Fibroblast of lung (primary cell): ENCODE results near the gene ZNF283. TPM values are rescaled to one million over a fixed set of nuclear protein-coding genes. Genes with fewer than 3 reads are reported as not detected.

Experiments
- DNase-seq, 2 donors: peaks; one replicate each; pipeline versions ENCODE4 v3.0.0 to v3.0.0-alpha.2; 2010; ENCODE audit warnings: low read depth in 2 of 2
- H2AFZ ChIP-seq: 2 replicates; pipeline ENCODE4 v1.5.1; 2012; ENCODE audit warnings: low read length, control low read depth, inconsistent platforms
- H3K27ac ChIP-seq: 2 replicates; pipeline ENCODE4 v1.5.1; 2011; ENCODE audit warnings: low read length, control low read depth; ENCODE audit not compliant: insufficient read depth
- H3K27me3 ChIP-seq: 2 replicates; pipeline ENCODE4 v1.5.1; 2011; ENCODE audit warnings: mild to moderate bottlenecking, low read length; ENCODE audit not compliant: control insufficient read depth, insufficient read depth
- H3K36me3 ChIP-seq: 2 replicates; pipeline ENCODE4 v1.5.1; 2011; ENCODE audit warnings: low read length; ENCODE audit not compliant: control insufficient read depth, insufficient read depth
- H3K4me1 ChIP-seq: 2 replicates; pipeline ENCODE4 v1.5.1; 2011; ENCODE audit warnings: low read length; ENCODE audit not compliant: control insufficient read depth, insufficient read depth; ENCODE audit errors: extremely low read depth
- H3K4me2 ChIP-seq: 2 replicates; pipeline ENCODE4 v1.5.1; 2011; ENCODE audit warnings: low read length, control low read depth; ENCODE audit not compliant: insufficient read depth; ENCODE audit errors: extremely low read depth
- H3K4me3 ChIP-seq, 4 experiments: fragments of 200-600 bp in 1 of 4; sonication (generic) in 1 of 4; replicated peaks in 1 of 4; 2 replicates each; pipeline ENCODE4 v1.5.1; 2011 to 2016; ENCODE audit warnings: low read length in 4 of 4, low read depth in 3 of 4, mild to moderate bottlenecking in 3 of 4, control low read depth in 2 of 4, inconsistent platforms in 1 of 4, mixed read lengths in 1 of 4; ENCODE audit not compliant: insufficient read depth in 1 of 4; ENCODE audit errors: control extremely low read depth in 1 of 4
- H3K79me2 ChIP-seq: 2 replicates; pipeline ENCODE4 v1.5.1; 2012; ENCODE audit warnings: mild to moderate bottlenecking, low read length, inconsistent platforms; ENCODE audit not compliant: control insufficient read depth, insufficient read depth
- H3K9ac ChIP-seq: 2 replicates; pipeline ENCODE4 v1.5.1; 2011; ENCODE audit warnings: mild to moderate bottlenecking, low read length, control low read depth; ENCODE audit not compliant: insufficient read depth
- H3K9me3 ChIP-seq: 2 replicates; pipeline ENCODE4 v1.5.1; 2012; ENCODE audit warnings: low read depth, low read length; ENCODE audit not compliant: control insufficient read depth, insufficient read depth
- H4K20me1 ChIP-seq: 2 replicates; pipeline ENCODE4 v1.5.1; 2011; ENCODE audit warnings: low read length; ENCODE audit not compliant: control insufficient read depth, insufficient read depth; ENCODE audit errors: extremely low read depth
- EZH2 ChIP-seq: IDR thresholded peaks from 2 replicates; pipeline ENCODE4 v1.5.1; 2012; ENCODE audit warnings: low read length, control low read depth, mild to moderate bottlenecking; ENCODE audit errors: missing control alignments
- polyA minus RNA-seq: library from RNA; depleted of rRNA, polyadenylated mRNA; stranded (reverse); fragments of >200 nt; gene quantifications from 2 replicates; pipeline ENCODE4 v1.2.3, GENCODE V29; 2011; ENCODE audit warnings: low replicate concordance
- polyA plus RNA-seq, 2 donors: library from polyadenylated mRNA; depleted of rRNA in 1 of 2; stranded (reverse) in 1 of 2; unstranded in 1 of 2; fragments of >200 nt; gene quantifications; 2 replicates each; pipeline ENCODE4 v1.2.1, GENCODE V29; 2011 to 2012; ENCODE audit warnings: missing spikeins in 1 of 2
- total RNA-seq: library from RNA; depleted of rRNA; stranded (reverse); fragments of >200 nt; gene quantifications from 2 replicates; pipeline ENCODE4 v1.2.1, GENCODE V29; 2014
- TF ChIP-seq, protein P1 (sequence below), 2 donors: IDR thresholded peaks in 1 of 2; conservative IDR thresholded peaks in 1 of 2; 1 replicate in 1 of 2; 2 replicates in 1 of 2; pipeline ENCODE4 v1.5.1; 2011 to 2012; ENCODE audit warnings: low read length in 2 of 2, control low read depth in 1 of 2, inconsistent platforms in 1 of 2, low read depth in 1 of 2, mild to moderate bottlenecking in 1 of 2

ZNF283 gene
- total RNA-seq (12.8 and 15.2 TPM in 2 replicates), polyA plus RNA-seq (3.5 and 5.8 TPM in 2 replicates), polyA minus RNA-seq (0.59 and 7.7 TPM in 2 replicates)
- 1.9 and 4.2 TPM in 2 replicates for polyA plus RNA-seq (2012)

DNA sequence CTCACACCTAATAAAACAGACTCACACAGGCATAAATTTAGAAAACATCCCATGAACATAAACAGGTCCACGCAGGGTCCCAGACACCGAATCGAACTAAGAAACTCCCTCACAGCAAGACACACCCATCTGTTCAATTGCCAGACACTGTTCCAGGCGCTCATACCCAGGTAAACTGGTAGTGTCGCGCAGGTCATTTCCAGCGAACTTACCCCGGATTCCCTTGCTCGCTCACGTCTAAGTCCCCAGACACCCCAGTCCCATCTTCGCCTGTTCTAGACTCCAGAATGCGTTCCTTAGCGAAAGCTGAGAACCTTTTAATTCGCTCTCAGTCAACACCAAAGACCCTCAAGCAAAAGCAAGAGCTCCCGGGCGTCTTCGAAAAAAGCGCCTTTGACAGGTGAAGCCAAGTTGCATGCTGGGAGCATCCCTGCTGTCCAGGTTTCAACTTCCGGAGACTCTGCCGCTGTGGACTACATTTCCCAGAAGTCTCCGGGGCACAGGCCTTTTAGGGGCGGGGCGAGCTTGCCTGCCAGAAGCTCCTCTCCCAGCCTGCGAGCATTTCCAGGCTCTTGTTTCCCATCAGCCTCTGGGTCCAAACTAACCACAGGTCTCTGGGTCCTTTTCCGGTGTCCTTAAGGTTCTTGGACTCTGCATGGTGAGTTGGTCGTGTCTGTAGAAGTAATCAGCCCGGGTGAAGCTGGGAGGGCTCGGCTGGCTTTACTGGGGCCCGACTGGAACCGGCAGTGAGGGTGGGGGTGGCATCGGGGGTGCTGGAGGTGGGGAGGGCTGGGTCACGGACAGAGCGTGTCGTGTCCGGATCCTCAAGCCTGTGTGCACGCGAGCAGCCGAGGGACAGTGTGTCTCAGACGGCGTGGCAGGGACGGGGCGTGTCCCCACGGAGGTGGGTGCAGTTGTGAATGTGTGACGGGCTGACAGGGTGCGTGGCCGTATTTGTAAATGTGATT is at the start of gene ZNF283:
Gene ZNF283 (plus strand): TSS at position 535 of the 968 bp plus-strand sequence. CDS start 6,184 bp downstream, outside the sequence.
- peak; percentile 90 to 92 for DNase-seq
- peak within 1 kb of the TSS; percentile 70 to 85 (median 74) for H3K4me3 ChIP-seq
- H4K20me1 ChIP-seq, result no peaks in the 10 kb centered on the region
- no peaks in the 10 kb centered on the region for H3K79me2 ChIP-seq
- peak within 1 kb of the TSS; percentile 90 for H2AFZ ChIP-seq
- no peak for TF ChIP-seq EZH2
- TF ChIP-seq, protein P1, sequence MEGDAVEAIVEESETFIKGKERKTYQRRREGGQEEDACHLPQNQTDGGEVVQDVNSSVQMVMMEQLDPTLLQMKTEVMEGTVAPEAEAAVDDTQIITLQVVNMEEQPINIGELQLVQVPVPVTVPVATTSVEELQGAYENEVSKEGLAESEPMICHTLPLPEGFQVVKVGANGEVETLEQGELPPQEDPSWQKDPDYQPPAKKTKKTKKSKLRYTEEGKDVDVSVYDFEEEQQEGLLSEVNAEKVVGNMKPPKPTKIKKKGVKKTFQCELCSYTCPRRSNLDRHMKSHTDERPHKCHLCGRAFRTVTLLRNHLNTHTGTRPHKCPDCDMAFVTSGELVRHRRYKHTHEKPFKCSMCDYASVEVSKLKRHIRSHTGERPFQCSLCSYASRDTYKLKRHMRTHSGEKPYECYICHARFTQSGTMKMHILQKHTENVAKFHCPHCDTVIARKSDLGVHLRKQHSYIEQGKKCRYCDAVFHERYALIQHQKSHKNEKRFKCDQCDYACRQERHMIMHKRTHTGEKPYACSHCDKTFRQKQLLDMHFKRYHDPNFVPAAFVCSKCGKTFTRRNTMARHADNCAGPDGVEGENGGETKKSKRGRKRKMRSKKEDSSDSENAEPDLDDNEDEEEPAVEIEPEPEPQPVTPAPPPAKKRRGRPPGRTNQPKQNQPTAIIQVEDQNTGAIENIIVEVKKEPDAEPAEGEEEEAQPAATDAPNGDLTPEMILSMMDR (conservative IDR thresholded peaks at IDR 0.05 in 1 of 2, IDR thresholded peaks at IDR 0.05 in 1 of 2; ENCODE audit: low read depth in 1 of 2, low read length in 2 of 2), result no peak
- no peaks in the 10 kb centered on the region for H3K9me3 ChIP-seq
- H3K27me3 ChIP-seq, result no peaks in the 10 kb centered on the region
- H3K27ac ChIP-seq, result peak within 1 kb of the TSS; percentile 64
- peaks cover 3% of the 10 kb centered on the region for H3K4me1 ChIP-seq
- H3K9ac ChIP-seq, result peak within 1 kb of the TSS; percentile 71
- peaks cover 2% of the 10 kb centered on the region for H3K36me3 ChIP-seq
- H3K4me2 ChIP-seq, result peak within 1 kb of the TSS; percentile 86

DNA sequence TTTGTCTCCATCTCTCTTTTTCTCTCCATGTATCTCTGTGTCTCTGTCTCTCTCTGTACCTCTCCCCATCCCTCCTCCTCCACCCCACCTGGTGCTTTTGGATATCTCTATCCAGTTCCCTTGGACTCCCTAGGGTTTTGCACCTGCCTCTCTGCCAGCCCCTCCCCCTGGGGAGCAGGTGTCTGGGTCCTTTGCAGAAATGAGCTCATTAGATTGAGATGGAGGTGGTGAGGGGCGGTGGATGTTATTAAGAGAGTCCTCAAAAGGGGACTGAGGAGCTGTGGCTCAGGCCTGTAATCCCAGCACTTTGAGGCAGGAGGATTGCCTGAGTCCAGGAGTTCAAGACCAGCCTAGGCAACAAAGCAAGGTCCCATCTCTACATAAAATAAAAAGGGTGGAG is 48.5 kb upstream of the ZNF283 start:
- TF ChIP-seq, protein P1 (conservative IDR thresholded peaks at IDR 0.05 in 1 of 2, IDR thresholded peaks at IDR 0.05 in 1 of 2; ENCODE audit: low read depth in 1 of 2, low read length in 2 of 2), result no peak
- TF ChIP-seq EZH2, result no peak

DNA sequence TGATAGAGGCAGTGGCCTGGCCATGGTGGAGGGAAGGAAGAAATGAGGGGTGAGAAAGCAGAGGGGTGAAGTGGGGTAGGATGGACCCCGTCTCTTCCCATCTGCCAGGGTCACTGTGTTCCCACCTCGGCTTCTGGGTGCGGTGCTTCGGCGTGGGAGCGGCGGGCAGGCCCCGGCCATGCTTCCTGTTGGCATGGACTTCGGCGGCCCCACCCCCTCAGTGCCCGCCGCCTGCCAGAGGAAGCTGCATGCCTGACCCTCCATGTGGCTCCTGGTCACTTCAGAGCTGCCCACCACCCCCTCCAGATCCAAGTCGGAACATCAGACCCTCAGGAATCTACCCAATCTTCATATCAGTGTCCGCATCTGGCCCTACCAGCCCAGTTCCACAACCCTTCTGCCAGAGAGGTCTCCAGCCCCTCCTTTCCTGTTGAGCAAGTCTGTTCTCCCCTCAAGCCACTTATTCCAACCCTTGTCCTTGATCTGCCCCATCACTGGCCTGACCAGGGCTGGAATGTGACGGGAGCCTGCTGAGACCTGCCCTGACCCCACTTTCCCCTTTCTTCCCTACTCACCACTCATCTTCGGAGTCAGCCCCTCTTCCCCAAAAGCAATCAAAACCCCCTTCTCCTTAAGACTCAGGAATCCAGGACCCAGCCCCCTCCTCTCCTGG is 47.8 kb upstream of the ZNF283 start:
- Histone ChIP-seq H3K9me3 (no peaks in the 10 kb centered on the region), H3K4me3 (no peak overlapping the region), H3K27me3 (no peaks in the 10 kb centered on the region), H3K4me1 (peaks cover 11% of the 10 kb centered on the region), H2AFZ (no peak overlapping the region), H3K36me3 (no peaks in the 10 kb centered on the region), H3K79me2 (no peaks in the 10 kb centered on the region), H4K20me1 (no peaks in the 10 kb centered on the region), H3K9ac (no peak overlapping the region), H3K27ac (no peak overlapping the region), H3K4me2 (no peak overlapping the region)
- DNase-seq, result no peak
- TF ChIP-seq, protein P1 (conservative IDR thresholded peaks at IDR 0.05 in 1 of 2, IDR thresholded peaks at IDR 0.05 in 1 of 2; ENCODE audit: low read depth in 1 of 2, low read length in 2 of 2), result no peak
- no peak for TF ChIP-seq EZH2

More for the DNA sequence above, 48.5 kb upstream of the ZNF283 start:
- Histone ChIP-seq H3K27ac (no peak overlapping the region), H4K20me1 (no peaks in the 10 kb centered on the region), H3K4me3 (no peak overlapping the region), H3K27me3 (no peaks in the 10 kb centered on the region), H2AFZ (no peak overlapping the region), H3K4me2 (no peak overlapping the region), H3K36me3 (no peaks in the 10 kb centered on the region), H3K4me1 (peaks cover 8% of the 10 kb centered on the region), H3K79me2 (no peaks in the 10 kb centered on the region), H3K9ac (no peak overlapping the region), H3K9me3 (no peaks in the 10 kb centered on the region)
- no peak for DNase-seq
